HFFc6 (cell line): ENCODE data around the gene THRB. TPM values are rescaled to one million over a fixed set of nuclear protein-coding genes. Genes with fewer than 3 reads are reported as not detected.

ENCODE experiments used
- DNase-seq: peaks from one replicate; pipeline ENCODE4 v3.0.0-alpha.2; 2018
- H3K27ac Mint-ChIP-seq: 2 replicates; pipeline ENCODE4 v1.8.0; 2020; ENCODE audit warnings: mild to moderate bottlenecking, mixed read lengths
- H3K27me3 Mint-ChIP-seq: 2 replicates; pipeline ENCODE4 v1.8.0; 2021; ENCODE audit warnings: mild to moderate bottlenecking, moderate library complexity, mixed read lengths; ENCODE audit not compliant: insufficient read depth
- H3K36me3 Mint-ChIP-seq: 2 replicates; pipeline ENCODE4 v1.8.0; 2021; ENCODE audit warnings: low read depth, mixed read lengths
- H3K4me1 Mint-ChIP-seq: 2 replicates; pipeline ENCODE4 v1.8.0; 2020; ENCODE audit warnings: low read depth, mixed read lengths
- H3K4me3 Mint-ChIP-seq: 2 replicates; pipeline ENCODE4 v1.8.0; 2020; ENCODE audit warnings: mild to moderate bottlenecking, moderate library complexity, mixed read lengths
- H3K9me3 Mint-ChIP-seq: 2 replicates; pipeline ENCODE4 v1.8.0; 2020; ENCODE audit warnings: mild to moderate bottlenecking, mixed read lengths
- total RNA-seq, 6 experiments: library from RNA; stranded (reverse); fragmentation: NEBNext Ultra II Directional; extraction: Animal tissue kit (Norgen Biotek cat#: 25700); gene quantifications; 2 replicates in 1 of 6; 3 replicates in 5 of 6; pipeline ENCODE4 v1.2.3, GENCODE V29; 2021
- TF ChIP-seq, protein P1 (sequence below): fragments of 200-600 bp; sonication (generic); IDR thresholded peaks from 2 replicates; pipeline ENCODE4 v1.5.0; 2021; ENCODE audit warnings: antibody characterized with exemption, mild to moderate bottlenecking

Gene THRB
- total RNA-seq, 6 experiments from 2014 or later, result not detected

DNA sequence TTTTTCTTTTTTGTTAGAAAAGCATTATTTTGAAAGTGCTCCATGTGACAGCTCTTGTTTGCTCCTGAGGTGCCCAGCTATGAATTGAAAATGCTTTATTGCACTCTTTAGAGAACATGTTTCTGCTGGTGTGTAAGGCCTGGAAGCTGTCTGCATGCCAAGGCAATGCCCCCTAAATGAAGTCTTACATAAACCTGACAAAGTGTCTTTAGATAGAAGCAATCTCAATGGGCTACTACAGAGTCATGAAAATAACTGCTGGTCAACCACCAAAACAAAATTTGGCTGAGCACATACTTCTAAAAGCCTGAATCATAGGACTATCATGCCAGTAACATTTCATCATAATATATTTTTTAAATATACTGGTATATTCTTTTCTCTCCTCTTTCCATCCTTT lies 178.7 kb downstream of the THRB start:
- DNase-seq, result no peak
- H3K4me3 Mint-ChIP-seq, result no peak overlapping the region
- TF ChIP-seq, protein P1, sequence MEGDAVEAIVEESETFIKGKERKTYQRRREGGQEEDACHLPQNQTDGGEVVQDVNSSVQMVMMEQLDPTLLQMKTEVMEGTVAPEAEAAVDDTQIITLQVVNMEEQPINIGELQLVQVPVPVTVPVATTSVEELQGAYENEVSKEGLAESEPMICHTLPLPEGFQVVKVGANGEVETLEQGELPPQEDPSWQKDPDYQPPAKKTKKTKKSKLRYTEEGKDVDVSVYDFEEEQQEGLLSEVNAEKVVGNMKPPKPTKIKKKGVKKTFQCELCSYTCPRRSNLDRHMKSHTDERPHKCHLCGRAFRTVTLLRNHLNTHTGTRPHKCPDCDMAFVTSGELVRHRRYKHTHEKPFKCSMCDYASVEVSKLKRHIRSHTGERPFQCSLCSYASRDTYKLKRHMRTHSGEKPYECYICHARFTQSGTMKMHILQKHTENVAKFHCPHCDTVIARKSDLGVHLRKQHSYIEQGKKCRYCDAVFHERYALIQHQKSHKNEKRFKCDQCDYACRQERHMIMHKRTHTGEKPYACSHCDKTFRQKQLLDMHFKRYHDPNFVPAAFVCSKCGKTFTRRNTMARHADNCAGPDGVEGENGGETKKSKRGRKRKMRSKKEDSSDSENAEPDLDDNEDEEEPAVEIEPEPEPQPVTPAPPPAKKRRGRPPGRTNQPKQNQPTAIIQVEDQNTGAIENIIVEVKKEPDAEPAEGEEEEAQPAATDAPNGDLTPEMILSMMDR, result no peak
- peaks cover 11% of the 10 kb centered on the region for H3K9me3 Mint-ChIP-seq
- H3K27ac Mint-ChIP-seq, result no peak overlapping the region
- no peaks in the 10 kb centered on the region for H3K4me1 Mint-ChIP-seq
- no peaks in the 10 kb centered on the region for H3K36me3 Mint-ChIP-seq
- H3K27me3 Mint-ChIP-seq, result peaks cover 2% of the 10 kb centered on the region

DNA sequence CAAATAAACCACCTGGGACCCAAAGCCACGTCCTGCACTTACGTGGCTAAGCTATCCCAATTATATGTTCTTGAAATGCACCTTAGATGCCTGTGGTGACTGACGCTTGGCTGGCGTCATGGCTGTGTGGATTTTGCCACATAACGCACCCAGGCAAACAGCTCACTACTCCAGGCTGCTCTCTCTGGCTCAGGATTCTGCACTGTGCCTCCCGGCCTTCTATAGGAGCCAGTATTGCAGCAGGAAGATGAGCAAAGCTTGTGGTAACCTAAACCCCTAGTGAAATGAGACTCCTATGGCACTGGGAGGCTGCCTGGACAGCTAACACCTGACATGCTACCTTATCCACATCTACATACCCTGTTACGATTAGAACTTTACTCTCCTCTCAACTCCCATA lies 179.3 kb downstream of the THRB start:
- H3K36me3 Mint-ChIP-seq, result no peaks in the 10 kb centered on the region
- TF ChIP-seq, protein P1, result no peak
- H3K9me3 Mint-ChIP-seq, result peaks cover 11% of the 10 kb centered on the region
- no peak for DNase-seq
- H3K27me3 Mint-ChIP-seq, result peaks cover 2% of the 10 kb centered on the region
- H3K4me1 Mint-ChIP-seq, result no peaks in the 10 kb centered on the region
- H3K27ac Mint-ChIP-seq, result no peak overlapping the region
- H3K4me3 Mint-ChIP-seq, result no peak overlapping the region

DNA sequence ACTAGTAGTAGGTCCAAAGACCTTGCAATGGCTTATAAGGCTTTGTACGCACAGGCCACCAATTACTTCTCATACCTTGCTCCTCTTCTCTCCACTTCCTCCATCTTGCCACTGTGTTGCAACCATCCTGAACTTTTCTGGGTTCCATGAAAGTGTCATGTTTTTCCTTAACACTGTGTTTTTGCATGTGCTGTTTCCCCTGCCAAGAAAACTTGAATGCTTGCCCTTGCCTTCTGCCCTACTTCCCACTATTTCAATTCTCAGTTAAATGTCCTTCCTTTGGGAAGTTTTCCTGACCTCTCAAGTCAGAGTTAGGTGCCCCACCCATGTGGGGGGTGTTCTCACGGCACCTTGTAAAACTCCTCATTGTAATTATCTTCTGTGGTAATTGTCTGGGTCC lies 182.8 kb downstream of the THRB start:
- Mint-ChIP-seq H3K9me3 (no peaks in the 10 kb centered on the region; the same call in 1 of the 2 replicates), H3K36me3 (no peaks in the 10 kb centered on the region), H3K27ac (no peak overlapping the region), H3K4me3 (no peak overlapping the region), H3K4me1 (no peaks in the 10 kb centered on the region), H3K27me3 (no peaks in the 10 kb centered on the region; the same call in 1 of the 2 replicates)
- TF ChIP-seq, protein P1, result no peak
- no peak for DNase-seq

DNA sequence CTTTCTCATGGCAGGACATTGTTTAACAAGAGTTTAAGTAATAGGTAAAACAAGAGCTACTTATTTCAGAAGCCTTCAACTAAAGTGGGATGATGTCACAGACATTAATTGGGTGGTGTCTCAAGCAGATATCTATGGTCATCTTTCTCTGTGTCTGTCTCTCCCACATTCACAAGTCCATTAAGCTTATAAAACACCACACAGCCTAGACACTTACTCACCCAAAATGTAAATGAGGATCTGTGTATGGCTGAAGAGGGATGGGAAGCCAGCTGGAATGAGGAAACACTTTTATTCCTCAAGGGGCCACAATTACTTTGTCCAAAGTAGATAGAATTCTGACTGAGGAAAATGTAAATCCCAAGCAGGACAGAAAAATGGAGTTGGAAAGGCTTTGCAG lies 183.8 kb downstream of the THRB start:
- Mint-ChIP-seq H3K4me1 (no peaks in the 10 kb centered on the region), H3K27ac (no peak overlapping the region), H3K27me3 (no peaks in the 10 kb centered on the region; the same call in 1 of the 2 replicates), H3K4me3 (no peak overlapping the region), H3K9me3 (no peaks in the 10 kb centered on the region; the same call in 1 of the 2 replicates), H3K36me3 (no peaks in the 10 kb centered on the region)
- TF ChIP-seq, protein P1, result no peak
- no peak for DNase-seq

DNA sequence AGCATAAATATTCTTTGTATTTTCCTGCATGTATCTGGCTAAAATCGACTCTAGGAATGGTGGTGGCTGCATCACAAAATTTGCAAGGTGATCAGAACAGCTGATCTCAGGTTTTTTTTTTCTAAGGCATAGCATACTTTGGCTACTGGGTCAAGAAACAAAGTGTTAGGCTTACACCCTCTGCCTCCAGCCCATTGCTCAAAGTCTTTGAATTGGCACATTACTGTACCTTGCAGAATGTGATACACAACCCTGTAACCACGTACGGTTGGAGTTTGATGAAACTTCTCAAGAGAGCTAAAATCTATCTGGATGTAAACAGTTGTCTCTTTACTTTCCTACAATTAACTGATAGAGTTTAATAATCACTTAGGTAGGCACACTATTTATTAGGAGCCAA lies 188.1 kb downstream of the THRB start:
- Mint-ChIP-seq H3K27me3 (no peaks in the 10 kb centered on the region; the same call in 1 of the 2 replicates), H3K9me3 (no peaks in the 10 kb centered on the region), H3K36me3 (no peaks in the 10 kb centered on the region), H3K4me3 (no peak overlapping the region), H3K27ac (no peak overlapping the region), H3K4me1 (no peaks in the 10 kb centered on the region)
- TF ChIP-seq, protein P1, result no peak
- DNase-seq, result no peak
